Chondrocyte (in vitro differentiated cells): ENCODE results near the gene PDIA6. TPM values are rescaled to one million over a fixed set of nuclear protein-coding genes. Genes with fewer than 3 reads are reported as not detected.

Experiments
- DNase-seq: peaks from one replicate; pipeline ENCODE4 v3.0.0; 2021; ENCODE audit warnings: mixed read lengths, low spot score
- H3K27ac Mint-ChIP-seq: one replicate; pipeline ENCODE4 v1.8.0; 2021; ENCODE audit warnings: mild to moderate bottlenecking, moderate library complexity, mixed read lengths; ENCODE audit not compliant: unreplicated experiment
- H3K27me3 Mint-ChIP-seq: 2 replicates; pipeline ENCODE4 v1.8.0; 2021; ENCODE audit warnings: low read depth, mixed read lengths
- H3K36me3 Mint-ChIP-seq: 2 replicates; pipeline ENCODE4 v1.8.0; 2021; ENCODE audit warnings: low read depth, mixed read lengths
- H3K4me1 Mint-ChIP-seq: 2 replicates; pipeline ENCODE4 v1.8.0; 2021; ENCODE audit warnings: low read depth, mild to moderate bottlenecking, mixed read lengths
- H3K4me3 Mint-ChIP-seq: one replicate; pipeline ENCODE4 v1.8.0; 2021; ENCODE audit warnings: mild to moderate bottlenecking, moderate library complexity, mixed read lengths; ENCODE audit not compliant: unreplicated experiment
- H3K9me3 Mint-ChIP-seq: 2 replicates; pipeline ENCODE4 v1.8.0; 2021; ENCODE audit warnings: low read depth, mixed read lengths
- total RNA-seq: library from RNA; stranded (reverse); gene quantifications from 3 replicates; pipeline ENCODE4 v1.2.1, GENCODE V29; 2021
- TF ChIP-seq, protein P1 (sequence below): fragments of 200-600 bp; sonication (generic); IDR thresholded peaks from 2 replicates; pipeline ENCODE4 v1.5.0; 2021; ENCODE audit warnings: antibody characterized with exemption, mild to moderate bottlenecking, moderate library complexity

The PDIA6 gene
- total RNA-seq, 1 donor from 2014 or later, result 198 TPM

GRCh38 chr2:10760794-10761504 lies 51.6 kb downstream of the PDIA6 start:
- H3K4me1 Mint-ChIP-seq, result no peaks in the 10 kb centered on the region
- no peaks in the 10 kb centered on the region for H3K9me3 Mint-ChIP-seq
- TF ChIP-seq, protein P1, sequence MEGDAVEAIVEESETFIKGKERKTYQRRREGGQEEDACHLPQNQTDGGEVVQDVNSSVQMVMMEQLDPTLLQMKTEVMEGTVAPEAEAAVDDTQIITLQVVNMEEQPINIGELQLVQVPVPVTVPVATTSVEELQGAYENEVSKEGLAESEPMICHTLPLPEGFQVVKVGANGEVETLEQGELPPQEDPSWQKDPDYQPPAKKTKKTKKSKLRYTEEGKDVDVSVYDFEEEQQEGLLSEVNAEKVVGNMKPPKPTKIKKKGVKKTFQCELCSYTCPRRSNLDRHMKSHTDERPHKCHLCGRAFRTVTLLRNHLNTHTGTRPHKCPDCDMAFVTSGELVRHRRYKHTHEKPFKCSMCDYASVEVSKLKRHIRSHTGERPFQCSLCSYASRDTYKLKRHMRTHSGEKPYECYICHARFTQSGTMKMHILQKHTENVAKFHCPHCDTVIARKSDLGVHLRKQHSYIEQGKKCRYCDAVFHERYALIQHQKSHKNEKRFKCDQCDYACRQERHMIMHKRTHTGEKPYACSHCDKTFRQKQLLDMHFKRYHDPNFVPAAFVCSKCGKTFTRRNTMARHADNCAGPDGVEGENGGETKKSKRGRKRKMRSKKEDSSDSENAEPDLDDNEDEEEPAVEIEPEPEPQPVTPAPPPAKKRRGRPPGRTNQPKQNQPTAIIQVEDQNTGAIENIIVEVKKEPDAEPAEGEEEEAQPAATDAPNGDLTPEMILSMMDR, result no peak
- no peak overlapping the region for H3K4me3 Mint-ChIP-seq
- no peaks in the 10 kb centered on the region for H3K27me3 Mint-ChIP-seq
- peak; percentile 72 for DNase-seq
- no peaks in the 10 kb centered on the region for H3K36me3 Mint-ChIP-seq
- no peak overlapping the region for H3K27ac Mint-ChIP-seq

DNA sequence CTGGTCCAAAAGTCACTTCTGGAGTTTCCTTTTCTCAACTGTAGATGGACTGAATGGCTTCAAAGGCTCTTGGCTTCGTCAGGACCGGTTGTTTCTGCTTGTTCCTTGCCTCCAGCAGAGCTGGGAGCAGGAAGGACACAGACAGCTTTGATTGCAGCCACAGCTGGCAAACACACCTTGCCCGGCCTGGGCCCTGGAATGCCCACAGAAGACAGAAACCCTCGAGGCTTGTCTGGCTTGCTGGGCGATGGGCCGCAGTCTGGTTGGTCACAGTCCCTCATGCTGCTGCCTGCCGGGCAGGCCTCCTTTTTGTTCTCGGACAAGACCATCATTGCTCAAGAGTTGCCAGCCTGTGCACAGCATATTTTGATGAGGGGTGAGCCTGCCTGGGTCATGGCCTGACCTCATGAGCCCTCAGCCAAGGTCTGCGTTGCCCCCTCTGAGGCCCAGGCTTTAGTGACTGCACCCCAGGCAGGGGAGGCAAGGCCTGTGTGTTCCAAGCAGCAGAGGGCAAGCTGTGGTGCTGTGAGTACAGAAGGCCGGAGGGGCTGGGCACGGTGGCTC lies 53.4 kb downstream of the PDIA6 start:
- Mint-ChIP-seq H3K27me3 (no peaks in the 10 kb centered on the region), H3K4me3 (no peak overlapping the region), H3K36me3 (no peaks in the 10 kb centered on the region), H3K4me1 (no peaks in the 10 kb centered on the region), H3K27ac (no peak overlapping the region), H3K9me3 (no peaks in the 10 kb centered on the region)
- TF ChIP-seq, protein P1, result no peak
- peak; percentile 72 for DNase-seq

DNA sequence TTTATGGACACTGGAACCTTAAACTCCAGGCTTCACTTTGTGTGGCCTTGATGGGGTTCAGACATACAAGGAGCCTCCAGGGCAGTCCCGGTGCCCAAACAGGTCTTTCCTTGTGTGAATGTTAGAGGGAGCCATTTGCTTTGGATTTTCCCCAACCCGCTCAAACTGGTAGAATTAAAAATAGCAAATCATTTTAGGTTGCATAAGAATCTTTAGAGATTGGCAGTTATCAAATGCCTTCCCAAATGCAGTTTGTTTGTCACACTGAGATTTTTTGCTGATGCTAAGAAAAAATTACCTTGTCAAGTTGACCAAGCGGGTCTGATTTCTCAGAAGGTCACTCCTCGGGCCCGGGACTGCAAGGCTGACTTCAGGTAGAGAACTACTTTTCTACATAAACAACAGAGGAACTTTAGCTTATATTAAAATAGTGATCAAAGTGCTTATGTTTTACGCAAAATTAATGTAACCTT lies 54.7 kb downstream of the PDIA6 start:
- Mint-ChIP-seq H3K36me3 (no peaks in the 10 kb centered on the region), H3K27ac (no peak overlapping the region), H3K4me3 (no peak overlapping the region), H3K4me1 (no peaks in the 10 kb centered on the region), H3K9me3 (no peaks in the 10 kb centered on the region), H3K27me3 (no peaks in the 10 kb centered on the region)
- TF ChIP-seq, protein P1, result no peak
- peak; percentile 30 for DNase-seq

GRCh38 chr2:10755621-10756020 lies 57.0 kb downstream of the PDIA6 start:
- no peak overlapping the region for H3K27ac Mint-ChIP-seq

DNA sequence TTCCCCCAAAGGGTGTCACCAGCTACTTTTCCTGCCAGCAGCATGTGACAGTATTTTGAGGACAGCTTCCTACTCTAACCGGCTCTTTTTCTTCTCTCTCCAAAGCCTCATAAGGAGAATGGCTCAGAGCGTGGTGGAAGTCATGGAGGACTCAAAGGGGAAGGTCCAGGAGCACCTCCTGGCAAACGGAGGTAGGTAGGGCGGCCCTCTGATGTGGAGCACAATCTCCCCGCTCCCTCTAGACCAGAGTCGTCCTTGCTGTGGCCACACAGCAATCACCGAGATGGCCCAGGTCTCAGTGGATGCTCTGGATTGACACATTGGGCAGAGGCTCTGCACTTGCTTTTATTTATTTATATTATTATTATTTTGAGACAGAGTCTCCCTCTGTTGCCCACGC lies 58.7 kb downstream of the PDIA6 start:
- TF ChIP-seq, protein P1, result no peak
- no peaks in the 10 kb centered on the region for H3K9me3 Mint-ChIP-seq
- H3K27me3 Mint-ChIP-seq, result peaks cover 9% of the 10 kb centered on the region

More at GRCh38 chr2:10755621-10756020, 57.0 kb downstream of the PDIA6 start:
- TF ChIP-seq, protein P1, result no peak
- Mint-ChIP-seq H3K27me3 (peaks cover 5% of the 10 kb centered on the region), H3K36me3 (no peaks in the 10 kb centered on the region), H3K9me3 (no peaks in the 10 kb centered on the region), H3K4me1 (no peaks in the 10 kb centered on the region), H3K4me3 (no peak overlapping the region)
- DNase-seq, result peak; percentile 41

More for the DNA sequence above, 58.7 kb downstream of the PDIA6 start:
- H3K4me3 Mint-ChIP-seq, result no peak overlapping the region
- H3K36me3 Mint-ChIP-seq, result no peaks in the 10 kb centered on the region
- DNase-seq, result peak; percentile 43
- H3K4me1 Mint-ChIP-seq, result no peaks in the 10 kb centered on the region
- H3K27ac Mint-ChIP-seq, result no peak overlapping the region
